GM10847 (cell line): ENCODE measurements around the gene TMEM116.

Source experiments
- POLR2A ChIP-seq: IDR thresholded peaks from 2 replicates; pipeline ENCODE4 v1.6.1; 2011; ENCODE audit not compliant: insufficient read length; ENCODE audit errors: extremely low read depth

The TMEM116 gene

GRCh38 chr12:112015938-112016337 lies 3.0 kb upstream of the TMEM116 start:
- TF ChIP-seq POLR2A = no peak

- peak; percentile 66 for TF ChIP-seq POLR2A
Observed at GRCh38 chr12:112013601-112014402, 837 bp upstream of the TMEM116 start.

- TF ChIP-seq POLR2A = no peak
Observed at GRCh38 chr12:112011685-112012084, 1.3 kb downstream of the TMEM116 start.

GRCh38 chr12:112010415-112011344 lies 2.3 kb downstream of the TMEM116 start:
- no peak for TF ChIP-seq POLR2A

DNA sequence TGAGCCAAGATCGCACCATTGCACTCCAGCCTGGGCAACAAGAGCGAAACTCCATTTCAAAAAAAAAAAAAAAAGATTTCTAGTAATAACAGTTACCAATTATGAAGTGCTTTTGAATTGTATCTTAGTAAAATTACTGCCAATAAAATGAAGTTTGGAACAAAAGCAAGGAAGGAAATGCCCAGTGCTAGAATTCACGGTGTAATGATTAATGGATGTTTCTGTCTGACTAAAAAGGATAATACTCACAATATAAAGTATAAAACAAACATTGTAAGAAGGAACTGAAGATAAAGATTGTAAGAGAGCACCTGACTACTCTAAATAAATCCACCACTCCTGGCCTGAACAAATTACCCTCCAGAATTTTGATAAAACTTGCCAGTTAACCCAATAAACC lies 4.0 kb downstream of the TMEM116 start:
- no peak for TF ChIP-seq POLR2A

DNA sequence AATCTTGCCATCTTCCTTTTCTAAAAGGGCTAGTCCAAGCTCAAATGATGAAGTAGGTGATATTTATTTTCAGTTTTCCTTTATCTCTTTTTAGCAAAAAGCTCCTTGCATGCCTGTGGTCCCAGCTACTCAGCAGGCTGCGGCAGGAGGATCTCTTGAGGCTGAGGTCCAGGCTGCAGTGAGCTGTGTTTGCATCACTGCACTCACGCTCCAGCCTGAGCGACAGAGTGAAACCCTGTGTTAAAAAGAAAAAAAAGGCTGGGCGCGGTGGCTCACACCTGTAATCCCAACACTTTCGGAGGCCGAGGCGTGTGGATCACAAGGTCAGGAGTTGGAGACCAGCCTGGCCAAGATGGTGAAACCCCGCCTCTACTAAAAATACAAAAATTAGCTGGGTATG lies 5.0 kb downstream of the TMEM116 start:
- TF ChIP-seq POLR2A = no peak

GRCh38 chr12:112005419-112006395 lies 7.3 kb downstream of the TMEM116 start:
- TF ChIP-seq POLR2A = no peak

DNA sequence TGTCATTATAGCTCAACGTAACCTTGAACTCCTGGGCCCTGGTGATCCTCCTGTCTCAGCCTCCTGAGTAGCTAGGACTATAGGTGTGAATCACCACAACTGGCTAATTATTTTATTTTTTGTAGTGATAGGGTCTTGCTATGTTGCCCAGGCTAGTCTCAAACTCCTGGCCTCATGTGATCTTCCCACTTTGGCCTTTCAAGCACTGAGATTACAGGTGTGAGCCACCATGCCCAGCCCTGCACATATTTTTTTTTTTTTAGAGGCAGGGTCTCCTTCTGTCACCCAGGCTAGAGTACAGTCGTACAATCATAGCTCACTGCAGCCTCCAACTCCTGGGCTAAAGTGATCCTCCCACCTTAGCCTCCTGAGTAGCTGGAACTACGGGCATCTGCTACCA lies 8.9 kb downstream of the TMEM116 start:
- no peak for TF ChIP-seq POLR2A

DNA sequence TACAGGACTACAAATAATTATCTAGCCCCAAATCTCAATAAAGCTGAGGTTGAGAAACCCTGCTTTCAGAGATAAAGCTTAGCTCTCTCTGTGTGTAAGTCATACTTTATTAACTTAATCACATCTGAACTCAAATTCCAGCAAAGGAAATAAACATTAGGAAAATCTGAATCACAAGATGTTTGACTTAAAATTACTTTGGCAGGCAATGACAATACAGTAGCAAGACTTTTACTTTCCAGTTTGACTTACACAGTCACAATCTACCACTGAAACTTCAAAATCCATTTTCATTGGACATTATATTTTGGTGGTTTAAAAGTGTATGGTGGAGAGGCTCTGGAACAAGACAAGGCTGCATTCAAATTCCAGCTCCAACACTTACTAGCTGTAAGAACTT lies 11.4 kb downstream of the TMEM116 start:
- TF ChIP-seq POLR2A = no peak

- TF ChIP-seq POLR2A = no peak
Observed at GRCh38 chr12:112000820-112001219, 12.1 kb downstream of the TMEM116 start.

DNA sequence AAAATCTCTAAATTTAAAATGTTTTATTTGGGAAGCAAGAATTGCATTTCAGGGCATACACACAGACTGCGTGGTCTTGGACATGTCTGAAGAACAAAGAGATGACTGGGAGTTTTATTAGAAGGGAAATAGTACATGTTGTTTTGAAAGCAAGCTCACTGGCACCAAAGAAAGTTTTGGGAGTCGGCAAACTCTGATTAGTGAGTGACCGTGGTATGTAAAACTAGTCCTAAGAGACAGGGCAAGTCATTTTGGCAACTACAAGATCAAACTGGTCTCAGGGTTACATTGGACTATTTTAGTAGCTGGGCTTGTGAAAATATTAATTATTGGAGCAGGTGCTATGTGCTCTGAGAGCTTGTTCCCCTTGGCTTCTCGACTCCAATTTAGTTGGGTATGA lies 14.9 kb downstream of the TMEM116 start:
- no peak for TF ChIP-seq POLR2A

DNA sequence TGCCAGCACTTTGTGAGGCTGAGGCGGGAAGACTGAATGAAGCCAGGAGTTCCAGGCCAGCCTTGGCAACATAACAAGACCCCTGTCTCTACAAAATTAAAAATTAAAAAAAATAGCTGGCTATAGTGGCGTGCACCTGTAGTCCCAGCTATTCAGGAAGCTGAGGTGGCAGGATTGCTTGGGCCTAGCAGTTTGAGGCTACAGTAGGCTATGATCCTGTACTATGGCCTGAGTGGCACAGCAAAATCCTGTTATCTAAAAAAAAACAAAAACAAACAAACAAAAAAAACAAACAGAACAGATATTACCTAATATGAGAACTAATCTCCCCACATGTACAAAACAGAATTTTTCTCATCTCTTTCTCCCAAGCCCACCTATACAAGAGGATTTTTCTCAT lies 15.7 kb downstream of the TMEM116 start:
- no peak for TF ChIP-seq POLR2A

DNA sequence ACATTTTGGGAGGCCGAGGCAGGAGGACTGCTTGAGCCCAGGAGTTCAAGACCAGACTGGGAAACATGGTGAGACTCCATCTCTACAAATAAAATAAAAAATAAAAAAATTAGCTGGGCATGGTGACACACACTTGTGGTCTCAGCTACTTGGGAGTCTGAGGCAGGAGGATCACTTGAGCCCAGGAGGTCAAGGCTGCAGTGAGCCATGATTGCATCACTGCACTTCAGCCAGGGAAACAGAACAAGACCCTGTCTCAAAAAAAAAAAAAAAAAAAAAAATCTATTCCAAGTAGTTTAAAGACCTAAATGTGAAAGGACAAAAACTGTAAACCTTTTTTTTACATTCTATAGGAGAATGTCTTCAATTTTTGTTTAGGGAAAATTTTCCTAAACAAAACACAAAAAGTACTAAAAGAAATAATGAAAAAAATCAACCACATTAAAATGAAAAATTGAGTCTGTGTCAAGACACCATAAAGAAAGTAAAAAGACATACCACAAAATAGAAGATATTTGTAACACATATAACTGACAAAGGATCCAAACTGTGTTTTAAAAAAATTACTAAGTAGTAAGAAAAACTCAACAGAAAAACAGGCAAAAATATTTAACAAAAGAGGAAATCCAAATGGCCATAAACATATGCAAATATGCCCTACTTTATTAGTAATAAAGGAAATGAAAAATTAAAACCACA lies 17.0 kb downstream of the TMEM116 start:
- no peak for TF ChIP-seq POLR2A
